Ovary (tissue), 9 donors: ENCODE results near the gene ADSL. TPM values are rescaled to one million over a fixed set of nuclear protein-coding genes. Genes with fewer than 3 reads are reported as not detected.

ENCODE experiments used
- DNase-seq, 5 donors: peaks; one replicate each; pipeline ENCODE4 v3.0.0-alpha.2; 2019 to 2020
- H3K27ac ChIP-seq, 2 donors: fragments of 200-600 bp; one replicate each; pipeline versions ENCODE4 v1.5.1 to v1.8.0; 2019 to 2022
- H3K27me3 ChIP-seq: fragments of 200-600 bp; one replicate; pipeline ENCODE4 v1.8.0; 2022
- H3K36me3 ChIP-seq: fragments of 200-600 bp; sonication (generic); one replicate; pipeline ENCODE4 v1.5.1; 2019
- H3K4me1 ChIP-seq: one replicate; pipeline ENCODE4 v1.8.1; 2013; ENCODE audit warnings: mild to moderate bottlenecking, moderate library complexity; ENCODE audit not compliant: insufficient read depth
- H3K4me3 ChIP-seq: fragments of 200-600 bp; sonication (generic); one replicate; pipeline ENCODE4 v1.5.1; 2017
- H3K9me3 ChIP-seq, 2 donors: fragments of 200-600 bp in 1 of 2; sonication (generic) in 1 of 2; one replicate each; pipeline versions ENCODE4 v1.5.1 to v1.8.1; 2013 to 2019; ENCODE audit warnings: mild to moderate bottlenecking in 1 of 2, moderate library complexity in 1 of 2
- CTCF ChIP-seq, 3 donors: fragments of 450-650 bp in 2 of 3; fragments of 200-600 bp in 1 of 3; IDR thresholded peaks; one replicate each; pipeline versions ENCODE4 v1.5.1 to v1.8.0; 2016 to 2022; ENCODE audit warnings: antibody characterized with exemption in 3 of 3, mild to moderate bottlenecking in 1 of 3
- EP300 ChIP-seq: sonication (generic); formaldehyde crosslinking; IDR thresholded peaks from one replicate; pipeline ENCODE4 v1.6.1; 2017; ENCODE audit warnings: antibody characterized with exemption
- POLR2A ChIP-seq: fragments of 450-650 bp; IDR thresholded peaks from one replicate; pipeline ENCODE4 v1.6.1; 2017; ENCODE audit warnings: antibody characterized with exemption, mild to moderate bottlenecking, moderate library complexity
- WGBS, 3 donors: extraction: QIAGEN DNeasy Blood & Tissue Kit in 1 of 3; methylation state at CpG; one replicate each; pipeline versions ENCODE4 v1.1.5 to v1.1.7; 2013 to 2017; 5-methylcytosine and 5-hydroxymethylcytosine counted together
- intact Hi-C, 4 donors: fragments of 100-400 bp; cut with DNase I; formaldehyde crosslinking; loops; one replicate each; pipeline versions ENCODE4 v1.11.0 to v1.15.1; 2022 to 2023
- polyA plus RNA-seq, 2 donors: library from polyadenylated mRNA; stranded (reverse); fragments of 200-250 nt in 1 of 2; fragments of 350-450 nt in 1 of 2; fragmentation: Illumina TruSeq in 1 of 2; extraction: RNeasy Lipid Tissue Mini Kit (QIAGEN cat#74804) in 1 of 2; gene quantifications; one replicate each; pipeline ENCODE4 v1.2.3, GENCODE V29; 2013 to 2014
- total RNA-seq, 7 donors: library from RNA; depleted of rRNA in 2 of 7; stranded (reverse); fragments of >200 nt in 2 of 7; fragmentation: NEBNext Ultra II Directional in 3 of 7; extraction: Animal tissue kit (Norgen Biotek cat#: 25700) in 3 of 7; gene quantifications; one replicate each; pipeline versions ENCODE4 v1.1.0 to v1.2.4, GENCODE V29; 2016 to 2023
- donor health status: DM: no; HTN: no; CAD: no; lungs with moderate emphysema.
- donor health status: DM: no; HTN: no; CAD: no.
- donor health status: Bipolar disorder and iron deficiency.
- donor health status: DM: yes; HTN: yes; CAD: no.
- donor health status: DM: no; HTN: no; CAD: no.
- donor health status: DM: yes; HTN: yes; CAD: no.

ADSL gene
- total and polyA plus RNA-seq, 9 donors: 45.1 to 63.5 (median 49.7) TPM

- DNase-seq: no peak
- Histone ChIP-seq H3K27me3 (no peaks in the 10 kb centered on the region), H3K9me3 (no peaks in the 10 kb centered on the region), H3K36me3 (no peaks in the 10 kb centered on the region), H3K27ac (no peak overlapping the region), H3K4me1 (peaks cover 3% of the 10 kb centered on the region), H3K4me3 (no peak overlapping the region)
- intact Hi-C loops: no loop called here
- TF ChIP-seq CTCF (IDR thresholded peaks at IDR 0.05): no peak
- TF ChIP-seq EP300: no peak
- no peak for TF ChIP-seq POLR2A
- WGBS, 3 donors: 92 to 98% (median 96%) methylated on average over 3 of the region's 3 CpGs
Observed at GRCh38 chr22:40381461-40381860, 35.2 kb downstream of the ADSL start.

- no peak overlapping the region for H3K27ac ChIP-seq
- intact Hi-C loops: no loop called here
- TF ChIP-seq EP300 (no peak), CTCF (IDR thresholded peaks at IDR 0.05) (no peak), POLR2A (no peak)
Observed at GRCh38 chr22:40383905-40384304, 37.6 kb downstream of the ADSL start.

GRCh38 chr22:40385036-40385782 lies 38.9 kb downstream of the ADSL start:
- Histone ChIP-seq H3K36me3 (no peaks in the 10 kb centered on the region), H3K4me1 (peaks cover 3% of the 10 kb centered on the region), H3K27ac (no peak overlapping the region), H3K9me3 (no peaks in the 10 kb centered on the region), H3K4me3 (no peak overlapping the region), H3K27me3 (no peaks in the 10 kb centered on the region)
- no peak for DNase-seq
- intact Hi-C loops: no loop called here
- WGBS, 3 donors: 88 to 93% (median 90%) methylated on average over 10 of the region's 10 CpGs
- no peak for TF ChIP-seq EP300
- no peak for TF ChIP-seq CTCF (IDR thresholded peaks at IDR 0.05)
- TF ChIP-seq POLR2A: no peak

More at GRCh38 chr22:40383905-40384304, 37.6 kb downstream of the ADSL start:
- Histone ChIP-seq H3K4me1 (peaks cover 3% of the 10 kb centered on the region), H3K27me3 (no peaks in the 10 kb centered on the region), H3K9me3 (no peaks in the 10 kb centered on the region), H3K4me3 (no peak overlapping the region), H3K36me3 (no peaks in the 10 kb centered on the region)
- 16 to 28% (median 20%) methylated on average over 3 of the region's 3 CpGs for WGBS, 3 donors
- DNase-seq: peak in 3 of 5 donors; percentile 32 to 56 (median 37)

GRCh38 chr22:40387746-40388145 lies 41.4 kb downstream of the ADSL start:
- Histone ChIP-seq H3K27ac (no peak overlapping the region), H3K9me3 (no peaks in the 10 kb centered on the region), H3K36me3 (no peaks in the 10 kb centered on the region), H3K4me1 (peaks cover 3% of the 10 kb centered on the region), H3K27me3 (no peaks in the 10 kb centered on the region), H3K4me3 (no peak overlapping the region)
- DNase-seq: no peak
- intact Hi-C loops: no loop called here
- TF ChIP-seq POLR2A (no peak), CTCF (IDR thresholded peaks at IDR 0.05) (no peak), EP300 (no peak)
- 70 to 78% (median 72%) methylated on average over 5 of the region's 5 CpGs for WGBS, 3 donors
